ENCODE measurements around the gene KLHDC3. TPM values are rescaled to one million over a fixed set of nuclear protein-coding genes. Genes with fewer than 3 reads are reported as not detected.

KLHDC3 gene
- polyA plus RNA-seq, 3 donors = 51.9 to 141 (median 106) TPM

DNA sequence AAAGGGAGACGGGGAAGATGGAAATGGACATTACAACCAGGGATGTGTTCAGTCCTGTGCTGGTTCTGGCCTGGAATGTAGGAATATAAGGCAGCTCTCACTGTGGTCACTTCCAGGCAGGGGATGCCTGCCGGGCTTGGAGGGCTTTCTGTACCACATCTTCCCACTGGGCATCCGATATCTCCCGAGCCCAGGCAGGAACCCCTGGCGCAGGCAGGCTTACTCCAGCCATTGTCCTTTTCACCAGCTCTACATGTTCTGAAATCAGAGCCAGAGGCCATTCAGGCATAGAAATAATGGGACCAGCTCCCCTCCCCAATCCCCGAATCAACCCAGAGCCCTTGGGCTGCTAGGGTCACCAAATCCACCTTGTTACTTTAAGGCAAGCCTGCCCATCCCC lies 1.7 kb upstream of the KLHDC3 start:
- H3K9me3 ChIP-seq (replicated peaks in 1 of 2; ENCODE audit: control insufficient read depth in 1 of 2, insufficient read depth in 1 of 2, low read length in 2 of 2) = no peaks in the 10 kb centered on the region
- H3K27ac ChIP-seq (ENCODE audit: low read depth in 1 of 2, low read length in 2 of 2) = peak overlapping the region in 1 of 2 donors; percentile 59
- 94% methylated on average over 5 of the region's 6 CpGs for WGBS (ENCODE audit: insufficient coverage)
- Mint-ChIP-seq H3K9me3 (no peaks in the 10 kb centered on the region), H3K36me3 (peaks cover 47 to 53% of the 10 kb centered on the region in 2 donors), H3K27me3 (ENCODE audit: low read depth in 3 of 3) (peaks cover 0 to 3% (median 1%) of the 10 kb centered on the region in 3 donors), H3K4me1 (peaks cover 39% of the 10 kb centered on the region), H3K27ac (peak overlapping the region in 4 of 7 donors; percentile 1 to 42 (median 12)), H3K4me3 (no peak overlapping the region)
- H3K4me3 ChIP-seq (replicated peaks in 1 of 3; ENCODE audit: low read depth in 2 of 3, low read length in 3 of 3) = no peak overlapping the region
- peaks cover 38 to 41% of the 10 kb centered on the region in 2 donors for H3K4me1 ChIP-seq (ENCODE audit: control insufficient read depth in 1 of 2, insufficient read depth in 2 of 2, low read length in 2 of 2)
- TF ChIP-seq, protein P1, sequence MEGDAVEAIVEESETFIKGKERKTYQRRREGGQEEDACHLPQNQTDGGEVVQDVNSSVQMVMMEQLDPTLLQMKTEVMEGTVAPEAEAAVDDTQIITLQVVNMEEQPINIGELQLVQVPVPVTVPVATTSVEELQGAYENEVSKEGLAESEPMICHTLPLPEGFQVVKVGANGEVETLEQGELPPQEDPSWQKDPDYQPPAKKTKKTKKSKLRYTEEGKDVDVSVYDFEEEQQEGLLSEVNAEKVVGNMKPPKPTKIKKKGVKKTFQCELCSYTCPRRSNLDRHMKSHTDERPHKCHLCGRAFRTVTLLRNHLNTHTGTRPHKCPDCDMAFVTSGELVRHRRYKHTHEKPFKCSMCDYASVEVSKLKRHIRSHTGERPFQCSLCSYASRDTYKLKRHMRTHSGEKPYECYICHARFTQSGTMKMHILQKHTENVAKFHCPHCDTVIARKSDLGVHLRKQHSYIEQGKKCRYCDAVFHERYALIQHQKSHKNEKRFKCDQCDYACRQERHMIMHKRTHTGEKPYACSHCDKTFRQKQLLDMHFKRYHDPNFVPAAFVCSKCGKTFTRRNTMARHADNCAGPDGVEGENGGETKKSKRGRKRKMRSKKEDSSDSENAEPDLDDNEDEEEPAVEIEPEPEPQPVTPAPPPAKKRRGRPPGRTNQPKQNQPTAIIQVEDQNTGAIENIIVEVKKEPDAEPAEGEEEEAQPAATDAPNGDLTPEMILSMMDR (IDR thresholded peaks at IDR 0.05) = no peak
- peak overlapping the region; percentile 71 for H3K9ac ChIP-seq (ENCODE audit: insufficient read depth, low read length, poor library complexity, severe bottlenecking)
- no peak overlapping the region for H2AFZ ChIP-seq (ENCODE audit: insufficient read depth, low read depth, low read length, poor library complexity, severe bottlenecking)
- peaks cover 55 to 56% of the 10 kb centered on the region in 2 donors for H3K36me3 ChIP-seq (replicated peaks in 1 of 2; ENCODE audit: control insufficient read depth in 1 of 2, insufficient read depth in 2 of 2, low read length in 2 of 2)
- H4K20me1 ChIP-seq (ENCODE audit: insufficient read depth, low read length) = peaks cover 31% of the 10 kb centered on the region
- H3K79me2 ChIP-seq (ENCODE audit: insufficient read depth, low read length) = peaks cover 53% of the 10 kb centered on the region
- intact Hi-C loops (cut with micrococcal nuclease) = loop anchor here (5.0 to 10.0 kb wide), 3 partner anchors 35 to 502 kb away; partner anchors contain the start of genes PEX6 (in 2 of the 2), LRRC73 (in 1 of the 2), POLR1C (in 1 of the 2) and YIPF3 (in 1 of the 2)
- no peak for DNase-seq
- peak overlapping the region; percentile 96 for H3K4me2 ChIP-seq (replicated peaks; ENCODE audit: extremely low read depth, low read length, poor library complexity, severe bottlenecking)
- H3K27me3 ChIP-seq (ENCODE audit: control insufficient read depth in 2 of 2, insufficient read depth in 2 of 2, low read length in 2 of 2) = no peaks in the 10 kb centered on the region

DNA sequence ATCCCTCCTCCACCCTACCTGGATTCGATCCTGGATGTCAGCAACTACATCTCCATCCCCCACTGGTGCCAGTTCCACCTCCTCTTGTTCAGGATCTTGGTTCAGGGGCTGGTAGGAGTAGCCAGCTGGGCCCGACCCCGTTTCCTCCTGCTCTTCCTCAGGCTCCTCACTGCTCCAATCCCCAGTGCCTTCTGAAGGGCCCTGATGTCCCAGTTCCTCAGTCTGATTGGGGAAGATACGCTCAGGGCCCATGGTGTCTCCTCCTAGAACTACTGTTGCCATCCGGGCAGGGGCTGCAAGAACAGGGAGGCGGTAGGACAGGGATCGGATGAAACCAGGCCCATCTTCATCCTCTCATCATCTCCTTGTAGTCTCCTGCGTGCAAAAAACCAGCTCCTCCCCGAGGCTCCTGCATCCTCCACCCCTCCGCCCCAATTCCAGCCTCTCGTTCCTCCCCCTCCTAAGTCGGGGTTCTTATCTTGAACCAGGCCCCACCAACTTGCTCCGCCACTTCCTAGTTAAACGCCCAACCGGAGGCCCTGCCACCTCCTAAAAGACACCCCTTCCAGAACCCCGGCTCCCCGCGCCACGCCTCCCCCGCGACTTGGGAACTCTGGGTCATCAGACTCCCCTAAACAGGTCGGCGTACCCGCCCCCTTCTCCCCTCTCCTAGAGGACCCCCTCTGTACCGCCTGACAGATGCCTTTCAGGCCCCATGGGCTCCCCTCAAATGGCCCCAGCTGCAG lies 779 bp upstream of the KLHDC3 start:
- H3K9me3 ChIP-seq (replicated peaks in 1 of 2; ENCODE audit: control insufficient read depth in 1 of 2, insufficient read depth in 1 of 2, low read length in 2 of 2) = no peaks in the 10 kb centered on the region
- peak overlapping the region in 1 of 2 donors; percentile 59 for H3K27ac ChIP-seq (ENCODE audit: low read depth in 1 of 2, low read length in 2 of 2)
- peak overlapping the region; percentile 64 to 96 (median 73) for H3K4me3 ChIP-seq (replicated peaks in 1 of 3; ENCODE audit: low read depth in 2 of 3, low read length in 3 of 3)
- peak overlapping the region; percentile 91 to 98 for H3K4me3 Mint-ChIP-seq
- intact Hi-C loops (cut with micrococcal nuclease) = loop anchor here (5.0 to 10.0 kb wide), 3 partner anchors 36 to 502 kb away; partner anchors contain the start of genes PEX6 (in 2 of the 2), LRRC73 (in 1 of the 2), POLR1C (in 1 of the 2) and YIPF3 (in 1 of the 2)
- peaks cover 59% of the 10 kb centered on the region for H3K79me2 ChIP-seq (ENCODE audit: insufficient read depth, low read length)
- peak overlapping the region; percentile 71 for H3K9ac ChIP-seq (ENCODE audit: insufficient read depth, low read length, poor library complexity, severe bottlenecking)
- TF ChIP-seq, protein P1 (IDR thresholded peaks at IDR 0.05) = no peak
- WGBS (ENCODE audit: insufficient coverage) = 3% methylated on average over 22 of the region's 25 CpGs
- H4K20me1 ChIP-seq (ENCODE audit: insufficient read depth, low read length) = peaks cover 39% of the 10 kb centered on the region
- peaks cover 39% of the 10 kb centered on the region for H3K4me1 Mint-ChIP-seq
- peak in 2 of 3 donors; percentile 6 to 18 for DNase-seq
- peaks cover 55% of the 10 kb centered on the region in 2 donors for H3K36me3 ChIP-seq (replicated peaks in 1 of 2; ENCODE audit: control insufficient read depth in 1 of 2, insufficient read depth in 2 of 2, low read length in 2 of 2)
- H3K4me2 ChIP-seq (replicated peaks; ENCODE audit: extremely low read depth, low read length, poor library complexity, severe bottlenecking) = peak overlapping the region; percentile 96
- H3K27ac Mint-ChIP-seq = peak overlapping the region; percentile 76 to 95 (median 91)
- H3K9me3 Mint-ChIP-seq = no peaks in the 10 kb centered on the region
- H3K27me3 Mint-ChIP-seq (ENCODE audit: low read depth in 3 of 3) = peaks cover 0 to 3% (median 3%) of the 10 kb centered on the region in 3 donors
- peaks cover 47 to 53% of the 10 kb centered on the region in 2 donors for H3K36me3 Mint-ChIP-seq
- H3K27me3 ChIP-seq (ENCODE audit: control insufficient read depth in 2 of 2, insufficient read depth in 2 of 2, low read length in 2 of 2) = no peaks in the 10 kb centered on the region
- H2AFZ ChIP-seq (ENCODE audit: insufficient read depth, low read depth, low read length, poor library complexity, severe bottlenecking) = peak overlapping the region; percentile 92
- H3K4me1 ChIP-seq (ENCODE audit: control insufficient read depth in 1 of 2, insufficient read depth in 2 of 2, low read length in 2 of 2) = peaks cover 38 to 41% of the 10 kb centered on the region in 2 donors

Measured in CD14-positive monocyte (primary cell).